NCI-H2081 (cell line): Measurements from ENCODE around the gene ANKRD31.

Experiments
- DNase-seq, 2 experiments: peaks; one replicate each; lab custom pipeline; 2025; lab: John Stamatoyannopoulos, UW

Gene ANKRD31

DNA sequence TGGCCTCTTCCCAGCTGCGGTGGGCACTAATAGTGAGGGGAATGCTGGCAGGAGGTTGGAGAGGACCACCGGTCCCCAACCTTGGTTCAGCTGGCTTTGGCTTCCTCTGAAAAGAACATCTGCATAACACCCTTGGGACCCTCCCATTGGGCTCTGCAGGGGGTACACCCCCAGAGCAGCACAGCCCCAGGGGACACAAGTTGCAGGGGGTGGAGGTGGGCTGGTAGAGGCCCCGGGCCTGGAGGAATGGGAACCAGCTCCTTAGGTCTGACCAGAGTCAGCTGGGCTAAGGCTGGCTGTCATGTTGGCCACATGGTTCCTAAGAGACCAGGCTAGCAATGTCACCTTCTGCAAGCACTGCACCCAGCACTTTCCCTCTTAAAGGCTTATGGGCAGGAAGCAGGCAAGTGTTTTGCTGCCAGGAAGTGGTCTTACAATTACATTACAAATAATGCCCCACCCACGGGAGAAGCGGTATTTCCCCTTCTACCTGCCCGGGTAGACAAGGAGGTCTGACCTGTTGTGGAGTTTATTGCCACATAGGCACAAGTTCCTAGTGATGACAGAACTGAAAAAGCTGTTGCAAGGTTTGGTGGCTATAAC, 202.4 kb downstream of the ANKRD31 start:
- no peak for DNase-seq

DNA sequence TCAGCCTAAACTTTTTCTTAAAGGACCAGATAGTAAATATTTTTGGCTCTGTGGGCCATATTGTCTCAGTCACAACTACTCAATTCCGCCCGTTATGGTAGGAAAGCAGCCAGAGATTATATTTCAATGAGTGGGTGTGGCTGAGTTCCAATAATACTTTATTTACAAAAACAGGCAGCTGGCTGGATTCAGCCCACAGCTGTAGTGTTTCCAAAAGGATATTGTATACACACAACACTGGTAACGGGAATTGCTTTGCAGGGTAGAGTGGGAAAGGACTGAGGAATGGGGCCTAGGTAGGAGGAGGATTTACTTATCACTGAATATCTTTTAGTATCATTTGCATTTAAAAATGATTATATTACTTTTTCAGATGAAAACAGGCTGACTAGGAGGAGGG, 205.3 kb downstream of the ANKRD31 start:
- DNase-seq, result no peak

DNA sequence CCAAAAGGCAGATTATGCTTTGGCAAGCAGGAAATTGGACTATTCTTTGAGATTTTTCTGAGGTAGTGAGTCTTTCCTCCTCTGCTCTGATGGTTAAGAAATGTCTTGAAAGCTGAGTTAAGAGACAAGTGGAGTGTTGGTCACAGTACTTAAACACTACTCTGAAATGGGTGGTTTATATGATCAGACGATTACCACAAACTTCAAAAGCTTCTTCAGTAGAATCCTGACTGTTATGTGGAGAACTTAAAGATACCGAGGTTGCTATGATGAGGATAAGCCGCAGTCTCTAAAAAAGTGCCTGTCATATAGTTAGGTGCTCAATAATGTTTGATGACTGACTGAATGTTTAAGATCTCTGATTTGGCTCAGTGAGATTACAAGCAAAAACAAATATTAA, 208.6 kb downstream of the ANKRD31 start:
- no peak for DNase-seq

DNA sequence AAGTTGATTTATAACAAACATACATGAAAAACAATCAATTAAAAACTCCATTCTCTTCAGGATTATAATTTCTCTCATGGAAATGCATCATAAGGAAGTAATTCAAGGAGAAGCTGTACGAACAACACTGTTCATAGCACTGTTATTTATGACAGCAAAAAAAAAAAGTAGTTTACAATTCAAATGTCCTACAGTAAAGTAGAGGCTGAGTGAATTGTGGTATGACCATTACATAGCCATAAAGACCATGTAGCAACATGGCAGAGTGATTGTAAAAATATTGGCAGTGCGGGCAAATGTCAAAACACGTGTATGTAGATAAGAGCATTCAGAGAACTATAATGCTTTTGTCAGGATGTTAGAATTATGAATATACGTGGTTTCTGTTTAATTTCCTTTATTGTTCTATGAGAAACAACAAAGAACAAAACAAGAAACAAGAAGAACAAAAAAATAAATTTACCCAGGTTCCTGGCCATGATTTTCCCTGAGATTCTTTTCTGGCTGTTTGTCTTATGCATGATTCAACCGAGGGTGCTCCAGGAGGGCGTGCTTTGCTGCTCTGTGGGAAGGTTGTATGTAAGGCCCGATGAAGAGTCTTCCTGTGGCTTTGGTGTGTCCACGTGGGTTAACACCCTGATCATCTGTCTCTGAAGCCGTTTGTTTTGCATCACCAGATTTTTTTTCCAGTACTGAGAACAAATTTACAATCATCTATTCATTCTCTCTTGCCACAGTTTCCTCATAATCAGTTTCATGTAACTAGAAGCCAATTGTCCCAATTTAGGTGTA, 213.1 kb downstream of the ANKRD31 start:
- DNase-seq, result no peak

GRCh38 chr5:75021800-75022199, 214.9 kb downstream of the ANKRD31 start:
- DNase-seq, result no peak

GRCh38 chr5:75021219-75021618, 215.5 kb downstream of the ANKRD31 start:
- DNase-seq, result no peak

DNA sequence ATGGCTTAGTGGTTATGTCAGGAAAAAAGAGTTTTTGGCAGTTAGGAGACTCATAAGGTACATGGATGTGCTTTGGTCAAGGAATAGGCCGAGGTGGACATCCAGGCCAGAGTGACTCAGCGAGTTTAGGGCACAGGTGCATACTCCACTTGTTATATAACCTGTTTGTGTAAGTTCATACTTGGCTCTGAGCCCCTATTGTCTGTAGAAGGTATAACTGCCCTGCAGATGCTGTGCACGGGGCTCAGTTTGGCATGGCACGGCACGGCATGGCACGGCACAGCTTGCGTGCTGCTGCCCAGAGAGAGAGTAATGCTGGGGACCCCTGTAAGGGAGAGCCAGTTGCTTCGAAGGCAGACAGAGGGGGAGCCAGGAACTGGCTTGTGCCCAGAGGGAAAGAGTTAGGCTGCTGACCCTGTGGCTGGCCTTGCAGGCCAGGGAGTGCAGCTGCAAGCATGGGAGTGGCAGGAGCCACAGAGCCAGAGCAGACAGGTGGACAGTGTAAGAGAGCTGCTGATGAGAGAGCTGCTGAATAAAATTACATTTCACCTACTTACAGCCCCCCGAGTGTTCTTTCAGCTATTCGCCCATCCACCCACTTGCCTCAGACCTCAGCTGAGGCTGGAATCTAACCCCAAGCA, 216.5 kb downstream of the ANKRD31 start:
- no peak for DNase-seq

- DNase-seq, result no peak
These were observed 217.7 kb downstream of the ANKRD31 start for GRCh38 chr5:75018805-75019587.
